Measurements from ENCODE around the gene FRMD5. TPM values are rescaled to one million over a fixed set of nuclear protein-coding genes. Genes with fewer than 3 reads are reported as not detected.
"Not testable (repeated sequence)": the region's sequence is repeated elsewhere in the genome, so short reads cannot be mapped to it uniquely, and the experiment has no call there.

Gene FRMD5
- total RNA-seq, 1 donor from 2014 or later: 1.5 TPM

DNA sequence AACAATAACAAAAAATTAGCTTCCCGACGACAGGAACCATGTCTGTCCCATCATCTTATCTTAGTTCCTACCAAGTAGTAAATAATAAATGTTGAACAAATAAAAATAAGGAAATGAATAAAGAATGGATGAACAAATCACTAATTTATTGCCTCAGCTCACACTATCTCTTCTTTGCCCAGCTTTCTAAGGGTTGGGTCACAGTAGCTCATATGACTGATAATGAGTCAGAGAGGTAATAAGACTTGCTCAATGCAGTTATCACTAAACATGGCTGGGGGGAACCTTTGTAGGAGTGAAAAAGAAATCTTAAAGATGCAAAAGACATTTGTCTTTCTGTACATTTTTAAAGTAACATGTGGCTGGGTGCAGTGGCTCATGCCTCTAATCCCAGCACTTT is 186.0 kb downstream of the FRMD5 start:
- H3K4me1 Mint-ChIP-seq (ENCODE audit: low read depth): no peaks in the 10 kb centered on the region
- peaks cover 2% of the 10 kb centered on the region for H3K36me3 Mint-ChIP-seq (ENCODE audit: low read depth)
- no peaks in the 10 kb centered on the region for H3K9me3 Mint-ChIP-seq (ENCODE audit: low read depth)
- no peak overlapping the region for H3K4me3 Mint-ChIP-seq (ENCODE audit: unreplicated experiment)
- TF ChIP-seq, protein P1, sequence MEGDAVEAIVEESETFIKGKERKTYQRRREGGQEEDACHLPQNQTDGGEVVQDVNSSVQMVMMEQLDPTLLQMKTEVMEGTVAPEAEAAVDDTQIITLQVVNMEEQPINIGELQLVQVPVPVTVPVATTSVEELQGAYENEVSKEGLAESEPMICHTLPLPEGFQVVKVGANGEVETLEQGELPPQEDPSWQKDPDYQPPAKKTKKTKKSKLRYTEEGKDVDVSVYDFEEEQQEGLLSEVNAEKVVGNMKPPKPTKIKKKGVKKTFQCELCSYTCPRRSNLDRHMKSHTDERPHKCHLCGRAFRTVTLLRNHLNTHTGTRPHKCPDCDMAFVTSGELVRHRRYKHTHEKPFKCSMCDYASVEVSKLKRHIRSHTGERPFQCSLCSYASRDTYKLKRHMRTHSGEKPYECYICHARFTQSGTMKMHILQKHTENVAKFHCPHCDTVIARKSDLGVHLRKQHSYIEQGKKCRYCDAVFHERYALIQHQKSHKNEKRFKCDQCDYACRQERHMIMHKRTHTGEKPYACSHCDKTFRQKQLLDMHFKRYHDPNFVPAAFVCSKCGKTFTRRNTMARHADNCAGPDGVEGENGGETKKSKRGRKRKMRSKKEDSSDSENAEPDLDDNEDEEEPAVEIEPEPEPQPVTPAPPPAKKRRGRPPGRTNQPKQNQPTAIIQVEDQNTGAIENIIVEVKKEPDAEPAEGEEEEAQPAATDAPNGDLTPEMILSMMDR (IDR thresholded peaks at IDR 0.05): no peak
- no peak overlapping the region for H3K27ac Mint-ChIP-seq (ENCODE audit: unreplicated experiment)
- no peak for DNase-seq (ENCODE audit: low spot score)
- H3K27me3 Mint-ChIP-seq (ENCODE audit: low read depth): peaks cover 13% of the 10 kb centered on the region

DNA sequence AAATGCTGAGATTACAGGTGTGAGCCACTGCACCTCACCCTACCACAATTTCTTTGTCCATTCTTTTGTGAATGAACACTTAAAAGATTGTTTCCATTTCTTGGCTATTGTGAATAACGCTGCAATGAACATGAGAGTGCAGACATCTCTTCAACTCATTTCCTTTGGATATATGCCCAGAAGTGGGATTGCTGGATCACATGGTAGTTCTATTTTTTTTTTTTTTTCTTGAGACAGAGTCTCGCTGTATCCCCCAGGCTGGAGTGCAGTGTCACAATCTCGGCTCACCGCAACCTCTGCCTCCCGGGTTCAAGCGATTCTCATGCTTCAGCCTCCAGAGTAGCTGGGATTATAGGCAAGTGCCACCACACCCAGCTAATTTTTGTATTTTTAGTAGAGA is 194.8 kb downstream of the FRMD5 start:
- not testable (repeated sequence) for H3K4me3 Mint-ChIP-seq (ENCODE audit: unreplicated experiment); DNase-seq (ENCODE audit: low spot score)

DNA sequence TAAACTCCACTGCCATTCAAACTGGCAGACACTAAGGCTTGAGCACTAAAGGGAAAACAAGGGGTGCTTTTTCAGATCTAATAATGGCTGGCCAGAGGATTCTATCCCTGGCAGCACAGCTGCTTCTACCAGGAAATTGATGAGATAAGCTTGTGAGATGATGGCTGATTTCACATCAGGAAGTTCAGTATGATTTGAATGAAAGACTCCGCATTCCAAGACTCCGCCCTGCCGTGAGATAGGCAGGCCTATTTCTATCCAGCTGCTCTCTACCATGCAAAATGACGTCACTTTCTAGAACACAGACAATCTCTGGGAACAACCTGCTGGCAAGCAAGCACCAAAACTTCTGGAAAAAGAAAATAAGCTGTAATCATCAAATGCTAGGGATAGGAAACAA is 196.5 kb downstream of the FRMD5 start:
- TF ChIP-seq, protein P1 (IDR thresholded peaks at IDR 0.05): no peak
- H3K4me3 Mint-ChIP-seq (ENCODE audit: unreplicated experiment): no peak overlapping the region
- peaks cover 2% of the 10 kb centered on the region for H3K36me3 Mint-ChIP-seq (ENCODE audit: low read depth)
- H3K9me3 Mint-ChIP-seq (ENCODE audit: low read depth): peaks cover 5% of the 10 kb centered on the region
- peaks cover 6% of the 10 kb centered on the region for H3K4me1 Mint-ChIP-seq (ENCODE audit: low read depth)
- DNase-seq (ENCODE audit: low spot score): no peak
- H3K27ac Mint-ChIP-seq (ENCODE audit: unreplicated experiment): no peak overlapping the region
- no peaks in the 10 kb centered on the region for H3K27me3 Mint-ChIP-seq (ENCODE audit: low read depth)

More for the DNA sequence above, 194.8 kb downstream of the FRMD5 start:
- not testable (repeated sequence) for H3K27me3 Mint-ChIP-seq (ENCODE audit: low read depth); H3K9me3 Mint-ChIP-seq (ENCODE audit: low read depth); H3K27ac Mint-ChIP-seq (ENCODE audit: unreplicated experiment); H3K36me3 Mint-ChIP-seq (ENCODE audit: low read depth); H3K4me1 Mint-ChIP-seq (ENCODE audit: low read depth)

DNA sequence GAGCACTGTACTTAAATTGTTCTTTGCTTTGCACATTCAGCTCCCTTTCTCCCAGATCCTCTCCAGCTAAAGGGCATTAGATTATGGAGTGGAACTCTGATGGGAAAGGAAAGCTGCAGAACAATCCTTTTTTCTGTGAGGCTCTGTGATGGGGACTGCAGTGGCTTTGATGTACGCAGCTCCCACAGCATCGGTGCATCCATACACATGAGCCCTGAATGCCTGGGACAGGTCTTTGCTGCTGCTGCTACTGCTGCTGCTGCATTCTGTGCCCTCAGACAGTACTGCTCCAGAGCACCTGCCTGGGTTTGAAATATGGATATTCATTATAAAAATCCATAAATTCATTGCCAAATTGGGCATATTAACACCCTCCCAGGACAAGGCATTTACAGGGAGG is 203.9 kb downstream of the FRMD5 start:
- Mint-ChIP-seq H3K9me3 (ENCODE audit: low read depth) (peaks cover 5% of the 10 kb centered on the region), H3K27me3 (ENCODE audit: low read depth) (peaks cover 11% of the 10 kb centered on the region), H3K27ac (ENCODE audit: unreplicated experiment) (no peak overlapping the region), H3K36me3 (ENCODE audit: low read depth) (peaks cover 2% of the 10 kb centered on the region), H3K4me1 (ENCODE audit: low read depth) (no peaks in the 10 kb centered on the region), H3K4me3 (ENCODE audit: unreplicated experiment) (no peak overlapping the region)
- DNase-seq (ENCODE audit: low spot score): no peak
- TF ChIP-seq, protein P1 (IDR thresholded peaks at IDR 0.05): no peak

DNA sequence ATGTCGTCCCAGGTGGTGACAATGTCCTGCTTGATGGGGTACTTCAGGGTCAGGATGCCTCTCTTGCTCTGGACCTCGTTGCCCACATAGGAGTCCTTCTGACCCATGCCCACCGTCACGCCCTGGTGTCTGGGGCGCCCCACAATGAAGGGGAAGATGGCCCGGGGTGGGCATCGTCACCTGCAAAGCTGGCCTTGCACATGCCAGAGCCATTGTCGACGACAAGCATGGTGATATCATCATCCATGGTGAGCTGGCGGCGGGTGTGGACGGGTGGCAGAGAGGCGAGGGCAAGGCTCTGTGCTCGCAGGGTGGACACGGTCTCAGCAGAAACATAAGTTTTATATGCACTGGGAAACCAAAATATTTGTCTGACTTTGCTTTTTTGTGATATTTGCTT is 205.1 kb downstream of the FRMD5 start:
- H3K27ac Mint-ChIP-seq (ENCODE audit: unreplicated experiment): no peak overlapping the region
- peaks cover 13% of the 10 kb centered on the region for H3K27me3 Mint-ChIP-seq (ENCODE audit: low read depth)
- TF ChIP-seq, protein P1 (IDR thresholded peaks at IDR 0.05): no peak
- peaks cover 2% of the 10 kb centered on the region for H3K36me3 Mint-ChIP-seq (ENCODE audit: low read depth)
- H3K4me3 Mint-ChIP-seq (ENCODE audit: unreplicated experiment): no peak overlapping the region
- no peaks in the 10 kb centered on the region for H3K4me1 Mint-ChIP-seq (ENCODE audit: low read depth)
- DNase-seq (ENCODE audit: low spot score): no peak
- H3K9me3 Mint-ChIP-seq (ENCODE audit: low read depth): peaks cover 5% of the 10 kb centered on the region

DNA sequence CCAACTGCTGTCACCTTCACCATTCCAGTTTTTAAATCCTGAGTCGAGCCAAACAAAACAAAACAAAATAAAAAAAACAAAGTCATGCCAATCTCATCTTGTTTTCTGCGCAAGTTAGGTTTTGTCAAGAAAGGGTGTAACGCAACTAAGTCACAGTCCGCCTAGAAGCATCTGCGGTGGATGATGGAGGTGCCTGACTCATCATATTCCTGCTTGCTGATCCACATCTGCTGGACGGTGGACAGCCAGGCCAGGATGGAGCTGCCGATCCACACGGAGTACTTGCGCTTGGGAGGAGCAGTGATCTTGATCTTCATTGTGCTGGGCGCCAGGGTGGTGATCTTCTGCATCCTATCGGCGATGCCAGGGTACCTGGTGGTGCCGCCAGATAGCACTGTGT is 206.2 kb downstream of the FRMD5 start:
- DNase-seq (ENCODE audit: low spot score): no peak
- no peaks in the 10 kb centered on the region for H3K4me1 Mint-ChIP-seq (ENCODE audit: low read depth)
- no peaks in the 10 kb centered on the region for H3K36me3 Mint-ChIP-seq (ENCODE audit: low read depth)
- peaks cover 3% of the 10 kb centered on the region for H3K9me3 Mint-ChIP-seq (ENCODE audit: low read depth)
- H3K27me3 Mint-ChIP-seq (ENCODE audit: low read depth): peaks cover 13% of the 10 kb centered on the region
- no peak overlapping the region for H3K27ac Mint-ChIP-seq (ENCODE audit: unreplicated experiment)
- TF ChIP-seq, protein P1 (IDR thresholded peaks at IDR 0.05): no peak
- no peak overlapping the region for H3K4me3 Mint-ChIP-seq (ENCODE audit: unreplicated experiment)

Measured in chondrocyte (in vitro differentiated cells).